Measurements from ENCODE around the gene CAPN5. TPM values are rescaled to one million over a fixed set of nuclear protein-coding genes. Genes with fewer than 3 reads are reported as not detected.

Gene CAPN5
- total and polyA plus RNA-seq, 2 experiments from 2014 or later: 10.2 to 32.2 TPM

DNA sequence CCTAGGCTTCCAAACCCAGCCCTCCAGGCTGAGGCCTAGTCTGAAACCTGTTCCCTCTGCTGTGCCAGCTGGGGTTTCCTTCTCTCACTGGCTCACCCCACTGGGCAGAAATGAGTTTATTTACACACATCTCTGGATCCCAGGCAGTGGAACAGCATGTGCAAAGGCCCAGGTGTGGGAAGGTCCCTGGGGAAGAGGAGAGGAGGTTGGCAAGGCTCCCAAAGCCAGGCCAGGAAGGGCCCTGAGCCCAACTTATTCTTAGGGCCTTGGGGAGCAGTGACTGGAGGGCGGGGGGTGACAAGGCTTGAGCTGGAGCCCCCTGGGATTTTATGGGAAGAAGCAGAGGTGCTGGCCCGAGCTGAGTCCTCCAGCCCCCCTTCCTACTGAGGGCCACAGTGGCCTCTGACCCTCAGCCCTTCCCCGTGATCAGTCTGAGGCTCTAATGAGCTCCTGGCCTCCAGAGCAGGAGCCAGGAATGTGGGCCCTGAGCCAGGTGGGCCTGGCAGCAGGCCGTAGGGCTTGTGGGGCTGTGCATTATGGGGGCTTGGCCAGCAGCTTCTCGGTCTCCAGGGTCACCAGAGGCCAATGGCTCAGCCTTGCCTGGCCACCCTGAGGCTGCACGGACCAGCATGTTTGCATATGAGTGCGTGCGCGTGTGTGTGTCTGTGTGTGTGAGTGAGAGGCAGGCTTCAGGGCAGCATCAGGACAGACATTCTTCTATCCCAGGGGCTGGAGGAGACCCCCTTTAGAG is 64.2 kb downstream of the CAPN5 start:
- H3K27ac ChIP-seq (ENCODE audit: low read depth): no peak overlapping the region
- no peak for ATAC-seq
- TF ChIP-seq EZH2 (IDR thresholded peaks at IDR 0.05; ENCODE audit: low read depth, unreplicated experiment) (no peak), STAT1 (IDR thresholded peaks at IDR 0.05; ENCODE audit: unreplicated experiment) (no peak), CREB1 (CRISPR knock-in tag; IDR thresholded peaks at IDR 0.05; ENCODE audit: low read depth) (no peak), EZH2phosphoT487 (IDR thresholded peaks at IDR 0.05; ENCODE audit: unreplicated experiment) (no peak), ZNF331 (CRISPR knock-in tag; IDR thresholded peaks at IDR 0.05; ENCODE audit: low read depth) (no peak), NANOG (IDR thresholded peaks at IDR 0.05; ENCODE audit: borderline replicate concordance) (no peak), POLR2AphosphoS5 (IDR thresholded peaks at IDR 0.05; ENCODE audit: low read depth) (no peak), ZNF114 (CRISPR knock-in tag; IDR thresholded peaks at IDR 0.05) (no peak), JUNB (IDR thresholded peaks at IDR 0.05; ENCODE audit: unreplicated experiment) (no peak), REST (IDR thresholded peaks at IDR 0.05; ENCODE audit: unreplicated experiment) (no peak)
- TF ChIP-seq, protein P1, sequence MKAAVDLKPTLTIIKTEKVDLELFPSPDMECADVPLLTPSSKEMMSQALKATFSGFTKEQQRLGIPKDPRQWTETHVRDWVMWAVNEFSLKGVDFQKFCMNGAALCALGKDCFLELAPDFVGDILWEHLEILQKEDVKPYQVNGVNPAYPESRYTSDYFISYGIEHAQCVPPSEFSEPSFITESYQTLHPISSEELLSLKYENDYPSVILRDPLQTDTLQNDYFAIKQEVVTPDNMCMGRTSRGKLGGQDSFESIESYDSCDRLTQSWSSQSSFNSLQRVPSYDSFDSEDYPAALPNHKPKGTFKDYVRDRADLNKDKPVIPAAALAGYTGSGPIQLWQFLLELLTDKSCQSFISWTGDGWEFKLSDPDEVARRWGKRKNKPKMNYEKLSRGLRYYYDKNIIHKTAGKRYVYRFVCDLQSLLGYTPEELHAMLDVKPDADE (IDR thresholded peaks at IDR 0.05): no peak
- TF ChIP-seq, protein P2, sequence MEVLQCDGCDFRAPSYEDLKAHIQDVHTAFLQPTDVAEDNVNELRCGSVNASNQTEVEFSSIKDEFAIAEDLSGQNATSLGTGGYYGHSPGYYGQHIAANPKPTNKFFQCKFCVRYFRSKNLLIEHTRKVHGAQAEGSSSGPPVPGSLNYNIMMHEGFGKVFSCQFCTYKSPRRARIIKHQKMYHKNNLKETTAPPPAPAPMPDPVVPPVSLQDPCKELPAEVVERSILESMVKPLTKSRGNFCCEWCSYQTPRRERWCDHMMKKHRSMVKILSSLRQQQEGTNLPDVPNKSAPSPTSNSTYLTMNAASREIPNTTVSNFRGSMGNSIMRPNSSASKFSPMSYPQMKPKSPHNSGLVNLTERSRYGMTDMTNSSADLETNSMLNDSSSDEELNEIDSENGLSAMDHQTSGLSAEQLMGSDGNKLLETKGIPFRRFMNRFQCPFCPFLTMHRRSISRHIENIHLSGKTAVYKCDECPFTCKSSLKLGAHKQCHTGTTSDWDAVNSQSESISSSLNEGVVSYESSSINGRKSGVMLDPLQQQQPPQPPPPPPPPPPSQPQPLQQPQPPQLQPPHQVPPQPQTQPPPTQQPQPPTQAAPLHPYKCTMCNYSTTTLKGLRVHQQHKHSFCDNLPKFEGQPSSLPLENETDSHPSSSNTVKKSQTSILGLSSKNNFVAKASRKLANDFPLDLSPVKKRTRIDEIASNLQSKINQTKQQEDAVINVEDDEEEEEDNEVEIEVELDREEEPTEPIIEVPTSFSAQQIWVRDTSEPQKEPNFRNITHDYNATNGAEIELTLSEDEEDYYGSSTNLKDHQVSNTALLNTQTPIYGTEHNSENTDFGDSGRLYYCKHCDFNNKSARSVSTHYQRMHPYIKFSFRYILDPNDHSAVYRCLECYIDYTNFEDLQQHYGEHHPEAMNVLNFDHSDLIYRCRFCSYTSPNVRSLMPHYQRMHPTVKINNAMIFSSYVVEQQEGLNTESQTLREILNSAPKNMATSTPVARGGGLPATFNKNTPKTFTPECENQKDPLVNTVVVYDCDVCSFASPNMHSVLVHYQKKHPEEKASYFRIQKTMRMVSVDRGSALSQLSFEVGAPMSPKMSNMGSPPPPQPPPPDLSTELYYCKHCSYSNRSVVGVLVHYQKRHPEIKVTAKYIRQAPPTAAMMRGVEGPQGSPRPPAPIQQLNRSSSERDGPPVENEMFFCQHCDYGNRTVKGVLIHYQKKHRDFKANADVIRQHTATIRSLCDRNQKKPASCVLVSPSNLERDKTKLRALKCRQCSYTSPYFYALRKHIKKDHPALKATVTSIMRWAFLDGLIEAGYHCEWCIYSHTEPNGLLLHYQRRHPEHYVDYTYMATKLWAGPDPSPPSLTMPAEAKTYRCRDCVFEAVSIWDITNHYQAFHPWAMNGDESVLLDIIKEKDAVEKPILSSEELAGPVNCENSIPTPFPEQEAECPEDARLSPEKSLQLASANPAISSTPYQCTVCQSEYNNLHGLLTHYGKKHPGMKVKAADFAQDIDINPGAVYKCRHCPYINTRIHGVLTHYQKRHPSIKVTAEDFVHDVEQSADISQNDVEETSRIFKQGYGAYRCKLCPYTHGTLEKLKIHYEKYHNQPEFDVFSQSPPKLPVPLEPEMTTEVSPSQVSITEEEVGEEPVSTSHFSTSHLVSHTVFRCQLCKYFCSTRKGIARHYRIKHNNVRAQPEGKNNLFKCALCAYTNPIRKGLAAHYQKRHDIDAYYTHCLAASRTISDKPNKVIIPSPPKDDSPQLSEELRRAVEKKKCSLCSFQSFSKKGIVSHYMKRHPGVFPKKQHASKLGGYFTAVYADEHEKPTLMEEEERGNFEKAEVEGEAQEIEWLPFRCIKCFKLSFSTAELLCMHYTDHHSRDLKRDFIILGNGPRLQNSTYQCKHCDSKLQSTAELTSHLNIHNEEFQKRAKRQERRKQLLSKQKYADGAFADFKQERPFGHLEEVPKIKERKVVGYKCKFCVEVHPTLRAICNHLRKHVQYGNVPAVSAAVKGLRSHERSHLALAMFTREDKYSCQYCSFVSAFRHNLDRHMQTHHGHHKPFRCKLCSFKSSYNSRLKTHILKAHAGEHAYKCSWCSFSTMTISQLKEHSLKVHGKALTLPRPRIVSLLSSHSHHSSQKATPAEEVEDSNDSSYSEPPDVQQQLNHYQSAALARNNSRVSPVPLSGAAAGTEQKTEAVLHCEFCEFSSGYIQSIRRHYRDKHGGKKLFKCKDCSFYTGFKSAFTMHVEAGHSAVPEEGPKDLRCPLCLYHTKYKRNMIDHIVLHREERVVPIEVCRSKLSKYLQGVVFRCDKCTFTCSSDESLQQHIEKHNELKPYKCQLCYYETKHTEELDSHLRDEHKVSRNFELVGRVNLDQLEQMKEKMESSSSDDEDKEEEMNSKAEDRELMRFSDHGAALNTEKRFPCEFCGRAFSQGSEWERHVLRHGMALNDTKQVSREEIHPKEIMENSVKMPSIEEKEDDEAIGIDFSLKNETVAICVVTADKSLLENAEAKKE (CRISPR knock-in tag; IDR thresholded peaks at IDR 0.05): no peak
- TF ChIP-seq, protein P3, sequence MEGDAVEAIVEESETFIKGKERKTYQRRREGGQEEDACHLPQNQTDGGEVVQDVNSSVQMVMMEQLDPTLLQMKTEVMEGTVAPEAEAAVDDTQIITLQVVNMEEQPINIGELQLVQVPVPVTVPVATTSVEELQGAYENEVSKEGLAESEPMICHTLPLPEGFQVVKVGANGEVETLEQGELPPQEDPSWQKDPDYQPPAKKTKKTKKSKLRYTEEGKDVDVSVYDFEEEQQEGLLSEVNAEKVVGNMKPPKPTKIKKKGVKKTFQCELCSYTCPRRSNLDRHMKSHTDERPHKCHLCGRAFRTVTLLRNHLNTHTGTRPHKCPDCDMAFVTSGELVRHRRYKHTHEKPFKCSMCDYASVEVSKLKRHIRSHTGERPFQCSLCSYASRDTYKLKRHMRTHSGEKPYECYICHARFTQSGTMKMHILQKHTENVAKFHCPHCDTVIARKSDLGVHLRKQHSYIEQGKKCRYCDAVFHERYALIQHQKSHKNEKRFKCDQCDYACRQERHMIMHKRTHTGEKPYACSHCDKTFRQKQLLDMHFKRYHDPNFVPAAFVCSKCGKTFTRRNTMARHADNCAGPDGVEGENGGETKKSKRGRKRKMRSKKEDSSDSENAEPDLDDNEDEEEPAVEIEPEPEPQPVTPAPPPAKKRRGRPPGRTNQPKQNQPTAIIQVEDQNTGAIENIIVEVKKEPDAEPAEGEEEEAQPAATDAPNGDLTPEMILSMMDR (conservative IDR thresholded peaks at IDR 0.05; ENCODE audit: low read depth in 2 of 2): no peak
- H3K4me3 ChIP-seq: no peak overlapping the region
- H3K4me2 ChIP-seq: no peak overlapping the region
- DNase-seq (ENCODE audit: low spot score): no peak
- H2AFZ ChIP-seq: no peak overlapping the region
- H3K4me1 ChIP-seq (ENCODE audit: insufficient read depth): peaks cover 8% of the 10 kb centered on the region
- no peaks in the 10 kb centered on the region for H3K79me2 ChIP-seq (replicated peaks; ENCODE audit: insufficient read depth)
- Mint-ChIP-seq H3K27ac (no peak overlapping the region), H3K36me3 (ENCODE audit: low read depth) (no peaks in the 10 kb centered on the region), H3K9me3 (no peaks in the 10 kb centered on the region), H3K4me1 (peaks cover 24% of the 10 kb centered on the region), H3K4me3 (no peak overlapping the region), H3K27me3 (ENCODE audit: insufficient read depth, low read depth, poor library complexity) (peaks cover 10% of the 10 kb centered on the region)
- H3K9me2 ChIP-seq (ENCODE audit: insufficient read depth): no peaks in the 10 kb centered on the region
- no peaks in the 10 kb centered on the region for H4K20me1 ChIP-seq (replicated peaks; ENCODE audit: insufficient read depth)
- H3K27me3 ChIP-seq (ENCODE audit: insufficient read depth): no peaks in the 10 kb centered on the region
- 0 out of 2 replicates have a peak, but pooled peaks cover 4% of the 10 kb centered on the region for H3F3A ChIP-seq (replicated peaks; ENCODE audit: low read depth)
- H3K36me3 ChIP-seq (ENCODE audit: insufficient read depth): no peaks in the 10 kb centered on the region

Data from GM23338 (cell line).